Astrocyte of the cerebellum (primary cell): Measurements from ENCODE around the gene ERBB2.

Experiments used
- DNase-seq: peaks from one replicate; pipeline ENCODE4 v3.0.0-alpha.2; 2011; ENCODE audit warnings: low read depth
- H3K4me3 ChIP-seq: 2 replicates; pipeline ENCODE4 v1.5.1; 2011; ENCODE audit warnings: mild to moderate bottlenecking, low read depth, low read length, moderate library complexity
- CTCF ChIP-seq: IDR thresholded peaks from 2 replicates; pipeline ENCODE4 v1.5.1; 2012; ENCODE audit warnings: low read length, low read depth, moderate library complexity, mild to moderate bottlenecking; ENCODE audit errors: missing control alignments
- in situ Hi-C: cut with HindIII; loops from 2 replicates; pipeline ENCODE4 v1.10.0; 2017; ENCODE audit warnings: low sequenced_read_pairs

Gene ERBB2

GRCh38 chr17:39740357-39741111 lies 40.7 kb downstream of the ERBB2 start:
- no peak for DNase-seq
- TF ChIP-seq CTCF = no peak
- in situ Hi-C loops = loop anchor here (5.0 kb wide), 1 partner anchor 63 kb away; no protein-coding TSS in a partner anchor
- H3K4me3 ChIP-seq = no peak overlapping the region

GRCh38 chr17:39742126-39742855 lies 42.4 kb downstream of the ERBB2 start:
- DNase-seq = no peak
- in situ Hi-C loops = loop anchor here (5.0 kb wide), 1 partner anchor 65 kb away; no protein-coding TSS in a partner anchor
- no peak for TF ChIP-seq CTCF

GRCh38 chr17:39742856-39743436 lies 43.1 kb downstream of the ERBB2 start:
- no peak for TF ChIP-seq CTCF
- H3K4me3 ChIP-seq = no peak overlapping the region
- in situ Hi-C loops = loop anchor here (5.0 kb wide), 1 partner anchor 66 kb away; no protein-coding TSS in a partner anchor
- DNase-seq = no peak

More at GRCh38 chr17:39742126-39742855, 42.4 kb downstream of the ERBB2 start:
- no peak overlapping the region for H3K4me3 ChIP-seq

- no peak overlapping the region for H3K4me3 ChIP-seq
- TF ChIP-seq CTCF = no peak
- in situ Hi-C loops = loop anchor here (5.0 kb wide), 1 partner anchor 67 kb away; no protein-coding TSS in a partner anchor
- no peak for DNase-seq
These were observed 44.4 kb downstream of the ERBB2 start for GRCh38 chr17:39744075-39744835.

GRCh38 chr17:39744836-39745215 lies 45.0 kb downstream of the ERBB2 start:
- no peak for DNase-seq
- TF ChIP-seq CTCF = peak; percentile 8
- H3K4me3 ChIP-seq = no peak overlapping the region
- in situ Hi-C loops = loop anchor here (5.0 kb wide), 1 partner anchor 68 kb away; no protein-coding TSS in a partner anchor
